ENCODE measurements around the gene SPATS2.
A peak's percentile ranks its signal among the peaks of the same experiment; 100 is the strongest.
"Not testable (repeated sequence)": the region's sequence is repeated elsewhere in the genome, so short reads cannot be mapped to it uniquely, and the experiment has no call there.

The SPATS2 gene

GRCh38 chr12:49357103-49357678 is 10.1 kb upstream of the SPATS2 start:
- DNase-seq, result peak; percentile 36

- peak; percentile 48 for DNase-seq
Observed at GRCh38 chr12:49358483-49359141, 8.7 kb upstream of the SPATS2 start.

- DNase-seq, result no peak
Observed at GRCh38 chr12:49359671-49360070, 7.6 kb upstream of the SPATS2 start.

GRCh38 chr12:49362077-49362476 is 5.2 kb upstream of the SPATS2 start:
- DNase-seq, result no peak

GRCh38 chr12:49364989-49365388 is 2.3 kb upstream of the SPATS2 start:
- no peak for DNase-seq

- no peak for DNase-seq
Observed at GRCh38 chr12:49365542-49365941, 1.7 kb upstream of the SPATS2 start.

GRCh38 chr12:49366096-49366651 is 1.1 kb upstream of the SPATS2 start:
- DNase-seq, result no peak

- DNase-seq, result peak; percentile 80
Observed at GRCh38 chr12:49366652-49367380, 446 bp upstream of the SPATS2 start.

GRCh38 chr12:49368240-49368600 is 958 bp downstream of the SPATS2 start:
- no peak for DNase-seq

- DNase-seq, result no peak
Observed at GRCh38 chr12:49369411-49370145, 2.3 kb downstream of the SPATS2 start.

GRCh38 chr12:49370539-49370938 is 3.3 kb downstream of the SPATS2 start:
- no peak for DNase-seq

- DNase-seq, result no peak
Observed at GRCh38 chr12:49375406-49375805, 8.1 kb downstream of the SPATS2 start.

- DNase-seq, result no peak
Observed at GRCh38 chr12:49377386-49377785, 10.1 kb downstream of the SPATS2 start.

GRCh38 chr12:49380184-49380583 is 12.9 kb downstream of the SPATS2 start:
- not testable (repeated sequence) for DNase-seq

GRCh38 chr12:49388682-49389386 is 21.6 kb downstream of the SPATS2 start:
- DNase-seq, result no peak

- DNase-seq, result no peak
Observed at GRCh38 chr12:49389387-49389703, 22.1 kb downstream of the SPATS2 start.

GRCh38 chr12:49397000-49397399 is 29.7 kb downstream of the SPATS2 start:
- DNase-seq, result no peak

- DNase-seq, result no peak
Observed at GRCh38 chr12:49400304-49400703, 33.0 kb downstream of the SPATS2 start.

GRCh38 chr12:49403971-49404450 is 36.7 kb downstream of the SPATS2 start:
- no peak for DNase-seq

GRCh38 chr12:49404956-49405355 is 37.7 kb downstream of the SPATS2 start:
- DNase-seq, result no peak

GRCh38 chr12:49410818-49411217 is 43.6 kb downstream of the SPATS2 start:
- DNase-seq, result no peak

GRCh38 chr12:49413010-49413409 is 45.7 kb downstream of the SPATS2 start:
- DNase-seq, result no peak

- DNase-seq, result no peak
Observed at GRCh38 chr12:49413796-49414195, 46.5 kb downstream of the SPATS2 start.
